Spinal cord (tissue), 10 donors: ENCODE data around the gene EEF1AKMT2. TPM values are rescaled to one million over a fixed set of nuclear protein-coding genes. Genes with fewer than 3 reads are reported as not detected.

Experiments
- DNase-seq, 6 donors: peaks; one replicate each; pipeline versions ENCODE4 v3.0.0 to v3.0.0-alpha.2; 2013 to 2015; ENCODE audit warnings: low spot score in 6 of 6, low read depth in 4 of 6
- H3K27ac ChIP-seq: one replicate; pipeline ENCODE4 v1.5.1; 2013; ENCODE audit warnings: low read depth, low read length, control low read depth
- H3K27me3 ChIP-seq: one replicate; pipeline ENCODE4 v1.6.1; 2013; ENCODE audit warnings: low read length; ENCODE audit not compliant: control insufficient read depth, insufficient read depth
- H3K36me3 ChIP-seq: one replicate; pipeline ENCODE4 v1.6.1; 2013; ENCODE audit warnings: low read length; ENCODE audit not compliant: control insufficient read depth, insufficient read depth
- H3K4me1 ChIP-seq: one replicate; pipeline ENCODE4 v1.6.1; 2013; ENCODE audit warnings: low read length; ENCODE audit not compliant: control insufficient read depth, insufficient read depth
- H3K4me3 ChIP-seq: one replicate; pipeline ENCODE4 v1.5.1; 2013; ENCODE audit warnings: low read depth, low read length, control low read depth
- H3K9me3 ChIP-seq: one replicate; pipeline ENCODE4 v1.6.1; 2013; ENCODE audit warnings: low read length; ENCODE audit not compliant: control insufficient read depth, insufficient read depth
- WGBS: methylation state at CpG from one replicate; pipeline ENCODE4 v1.1.5; 2013; ENCODE audit warnings: missing lambda C conversion rate; ENCODE audit not compliant: insufficient coverage; 5-methylcytosine and 5-hydroxymethylcytosine counted together
- polyA plus RNA-seq, 2 donors: library from polyadenylated mRNA; unstranded; fragments of 120-200 nt; gene quantifications; one replicate each; pipeline ENCODE4 v1.2.1, GENCODE V29; 2013; ENCODE audit not compliant: insufficient read length in 2 of 2
- total RNA-seq, 2 donors: library from RNA; depleted of rRNA in 1 of 2; stranded (reverse); fragments of 120-200 nt in 1 of 2; fragments of >200 nt in 1 of 2; gene quantifications; one replicate each; pipeline versions ENCODE4 v1.2.3 to v1.2.4, GENCODE V29; 2013 to 2014
- donor health status: healthy.

The EEF1AKMT2 gene
- total and polyA plus RNA-seq, 4 donors = 35.6 to 44.1 (median 41.3) TPM

GRCh38 chr10:124765256-124765655 lies 26.4 kb downstream of the EEF1AKMT2 start:
- H3K4me1 ChIP-seq = no peaks in the 10 kb centered on the region
- DNase-seq = peak in 1 of 6 donors; percentile 68
- no peak overlapping the region for H3K27ac ChIP-seq

GRCh38 chr10:124763267-124763666 lies 28.4 kb downstream of the EEF1AKMT2 start:
- Histone ChIP-seq H3K4me3 (no peak overlapping the region), H3K4me1 (no peaks in the 10 kb centered on the region), H3K27me3 (no peaks in the 10 kb centered on the region), H3K27ac (no peak overlapping the region), H3K36me3 (peaks cover 17% of the 10 kb centered on the region), H3K9me3 (no peaks in the 10 kb centered on the region)
- DNase-seq = no peak
- no CpG with 5 or more reads among the region's 1 CpG for WGBS

More at GRCh38 chr10:124765256-124765655, 26.4 kb downstream of the EEF1AKMT2 start:
- Histone ChIP-seq H3K9me3 (no peaks in the 10 kb centered on the region), H3K4me3 (no peak overlapping the region), H3K27me3 (no peaks in the 10 kb centered on the region), H3K36me3 (peaks cover 22% of the 10 kb centered on the region)
- WGBS = 93% methylated on average over 2 of the region's 2 CpGs

- no peak for DNase-seq
- H3K27me3 ChIP-seq = no peaks in the 10 kb centered on the region
Observed at GRCh38 chr10:124762281-124762680, 29.4 kb downstream of the EEF1AKMT2 start.

GRCh38 chr10:124756156-124756903 lies 35.4 kb downstream of the EEF1AKMT2 start:
- no peaks in the 10 kb centered on the region for H3K9me3 ChIP-seq
- no peaks in the 10 kb centered on the region for H3K4me1 ChIP-seq
- no peaks in the 10 kb centered on the region for H3K27me3 ChIP-seq
- peak in 1 of 6 donors; percentile 46 for DNase-seq
- 40% methylated on average over 1 of the region's 5 CpGs for WGBS
- peaks cover 7% of the 10 kb centered on the region for H3K36me3 ChIP-seq
- H3K4me3 ChIP-seq = no peak overlapping the region
- H3K27ac ChIP-seq = no peak overlapping the region

More at GRCh38 chr10:124762281-124762680, 29.4 kb downstream of the EEF1AKMT2 start:
- no peak overlapping the region for H3K27ac ChIP-seq
- H3K4me3 ChIP-seq = no peak overlapping the region
- H3K36me3 ChIP-seq = peaks cover 13% of the 10 kb centered on the region
- 100% methylated on average over 1 of the region's 5 CpGs for WGBS
- H3K9me3 ChIP-seq = no peaks in the 10 kb centered on the region
- no peaks in the 10 kb centered on the region for H3K4me1 ChIP-seq

GRCh38 chr10:124755581-124755980 lies 36.1 kb downstream of the EEF1AKMT2 start:
- no peak overlapping the region for H3K27ac ChIP-seq
- H3K4me3 ChIP-seq = no peak overlapping the region
- H3K4me1 ChIP-seq = no peaks in the 10 kb centered on the region
- H3K27me3 ChIP-seq = no peaks in the 10 kb centered on the region
- no CpG with 5 or more reads among the region's 2 CpGs for WGBS
- no peak for DNase-seq
- H3K36me3 ChIP-seq = peaks cover 5% of the 10 kb centered on the region
- no peaks in the 10 kb centered on the region for H3K9me3 ChIP-seq

GRCh38 chr10:124754227-124754626 lies 37.5 kb downstream of the EEF1AKMT2 start:
- Histone ChIP-seq H3K4me1 (no peaks in the 10 kb centered on the region), H3K4me3 (no peak overlapping the region), H3K9me3 (no peaks in the 10 kb centered on the region), H3K27ac (no peak overlapping the region), H3K36me3 (peaks cover 6% of the 10 kb centered on the region), H3K27me3 (no peaks in the 10 kb centered on the region)
- no peak for DNase-seq
- WGBS = 97% methylated on average over 3 of the region's 5 CpGs

- Histone ChIP-seq H3K9me3 (no peaks in the 10 kb centered on the region), H3K4me3 (no peak overlapping the region), H3K36me3 (peaks cover 4% of the 10 kb centered on the region), H3K4me1 (no peaks in the 10 kb centered on the region), H3K27me3 (no peaks in the 10 kb centered on the region), H3K27ac (no peak overlapping the region)
- DNase-seq = no peak
- 80% methylated on average over 1 of the region's 4 CpGs for WGBS
Observed at GRCh38 chr10:124748953-124749645, 42.6 kb downstream of the EEF1AKMT2 start.

GRCh38 chr10:124748166-124748565 lies 43.5 kb downstream of the EEF1AKMT2 start:
- Histone ChIP-seq H3K27ac (no peak overlapping the region), H3K9me3 (no peaks in the 10 kb centered on the region), H3K4me3 (no peak overlapping the region), H3K27me3 (no peaks in the 10 kb centered on the region), H3K36me3 (peaks cover 4% of the 10 kb centered on the region), H3K4me1 (no peaks in the 10 kb centered on the region)
- DNase-seq = peak in 2 of 6 donors; percentile 46 to 73
- 35% methylated on average over 2 of the region's 3 CpGs for WGBS

- no peaks in the 10 kb centered on the region for H3K9me3 ChIP-seq
- no peak overlapping the region for H3K27ac ChIP-seq
- DNase-seq = no peak
- peaks cover 4% of the 10 kb centered on the region for H3K36me3 ChIP-seq
- no peaks in the 10 kb centered on the region for H3K27me3 ChIP-seq
- no peak overlapping the region for H3K4me3 ChIP-seq
- H3K4me1 ChIP-seq = peaks cover 1% of the 10 kb centered on the region
- WGBS = no CpG with 5 or more reads among the region's 1 CpG
Observed at GRCh38 chr10:124747745-124748144, 43.9 kb downstream of the EEF1AKMT2 start.
